WTC11 (cell line): ENCODE data around the gene LRRC10. TPM values are rescaled to one million over a fixed set of nuclear protein-coding genes. Genes with fewer than 3 reads are reported as not detected.

ENCODE experiments used
- ATAC-seq: fragments of 200-7000 bp; cut with Tn5 transposase; 2 replicates; pipeline ENCODE4 v1.10.0; 2021; ENCODE audit warnings: mild to moderate bottlenecking, moderate library complexity
- CTCF ChIA-PET: fragments of 300-600 bp; sonication (Branson Sonifier 250); formaldehyde crosslinking; loops from one replicate; lab custom pipeline; 2021; ENCODE audit warnings: antibody characterized with exemption; lab: Charles Lee
- POLR2A ChIA-PET: fragments of 350-600 bp; sonication (Branson Sonifier 250); formaldehyde crosslinking; loops from one replicate; lab custom pipeline; 2021; ENCODE audit warnings: antibody characterized with exemption; lab: Charles Lee
- DNase-seq: peaks from one replicate; pipeline ENCODE4 v3.0.0; 2021; ENCODE audit warnings: low spot score
- H3K27ac Mint-ChIP-seq: 2 replicates; pipeline ENCODE4 v1.8.0; 2021; ENCODE audit warnings: mixed read lengths
- H3K27me3 Mint-ChIP-seq: 2 replicates; pipeline ENCODE4 v1.8.0; 2021; ENCODE audit warnings: low read depth, mild to moderate bottlenecking, moderate library complexity, mixed read lengths
- H3K36me3 Mint-ChIP-seq: 2 replicates; pipeline ENCODE4 v1.8.0; 2021; ENCODE audit warnings: mixed read lengths
- H3K4me1 Mint-ChIP-seq: 2 replicates; pipeline ENCODE4 v1.8.0; 2022; ENCODE audit warnings: mixed read lengths
- H3K4me3 Mint-ChIP-seq: 2 replicates; pipeline ENCODE4 v1.8.0; 2021; ENCODE audit warnings: mild to moderate bottlenecking, moderate library complexity, mixed read lengths
- H3K9me3 Mint-ChIP-seq: 2 replicates; pipeline ENCODE4 v1.8.0; 2021; ENCODE audit warnings: mixed read lengths
- HMGA2 ChIP-seq: fragments of 250-450 bp; sonication (Bioruptor Pico); IDR thresholded peaks from 2 replicates; pipeline ENCODE4 v1.4.0; 2021; ENCODE audit warnings: mild to moderate bottlenecking, moderate library complexity
- KAT7 ChIP-seq: sonication (generic); formaldehyde crosslinking; IDR thresholded peaks from 2 replicates; pipeline ENCODE4 v1.8.1; 2023; ENCODE audit warnings: missing genetic modification reagents, mild to moderate bottlenecking, borderline replicate concordance
- MXD4 ChIP-seq: fragments of 250-450 bp; sonication (Bioruptor Pico); IDR thresholded peaks from 2 replicates; pipeline ENCODE4 v1.8.0; 2021; ENCODE audit warnings: mild to moderate bottlenecking, moderate library complexity, borderline replicate concordance
- NR1H2 ChIP-seq: sonication (generic); formaldehyde crosslinking; IDR thresholded peaks from 2 replicates; pipeline ENCODE4 v1.9.0; 2021; ENCODE audit warnings: mild to moderate bottlenecking, moderate library complexity, missing genetic modification reagents
- OVOL2 ChIP-seq: fragments of 250-450 bp; sonication (Bioruptor Pico); IDR thresholded peaks from 2 replicates; pipeline ENCODE4 v1.9.0; 2021; ENCODE audit warnings: mild to moderate bottlenecking, borderline replicate concordance
- RELA ChIP-seq: sonication (generic); formaldehyde crosslinking; IDR thresholded peaks from 2 replicates; pipeline ENCODE4 v1.8.1; 2022; ENCODE audit warnings: missing genetic modification reagents, mild to moderate bottlenecking, borderline replicate concordance
- ZNF263 ChIP-seq: sonication (generic); formaldehyde crosslinking; IDR thresholded peaks from 2 replicates; pipeline ENCODE4 v1.8.1; 2022; ENCODE audit warnings: low read depth, mild to moderate bottlenecking, moderate library complexity, missing genetic modification reagents
- total RNA-seq: library from RNA; stranded (reverse); gene quantifications from 3 replicates; pipeline ENCODE4 v1.2.3, GENCODE V29; 2021
- TF ChIP-seq, protein P1 (sequence below): sonication (generic); formaldehyde crosslinking; IDR thresholded peaks from 2 replicates; pipeline ENCODE4 v1.8.1; 2022; ENCODE audit warnings: low read depth, missing genetic modification reagents, borderline replicate concordance
- TF ChIP-seq, protein P2 (sequence below): sonication (generic); formaldehyde crosslinking; IDR thresholded peaks from 2 replicates; pipeline ENCODE4 v1.8.1; 2023; ENCODE audit warnings: mild to moderate bottlenecking, missing genetic modification reagents
- TF ChIP-seq, protein P3 (sequence below): sonication (generic); formaldehyde crosslinking; IDR thresholded peaks from 2 replicates; pipeline ENCODE4 v1.8.0; 2022; ENCODE audit warnings: mild to moderate bottlenecking, missing genetic modification reagents
- TF ChIP-seq, protein P4 (sequence below): sonication (generic); formaldehyde crosslinking; IDR thresholded peaks from 2 replicates; pipeline ENCODE4 v1.8.1; 2023; ENCODE audit warnings: mild to moderate bottlenecking, missing genetic modification reagents, moderate library complexity
- TF ChIP-seq, protein P5 (sequence below): fragments of 200-600 bp; IDR thresholded peaks from 2 replicates; pipeline ENCODE4 v1.8.0; 2022; ENCODE audit warnings: antibody characterized with exemption
- TF ChIP-seq, protein P6 (sequence below): fragments of 250-450 bp; sonication (Bioruptor Pico); IDR thresholded peaks from 2 replicates; pipeline ENCODE4 v1.9.0; 2021; ENCODE audit warnings: mild to moderate bottlenecking
- TF ChIP-seq, protein P7 (sequence below): sonication (generic); formaldehyde crosslinking; IDR thresholded peaks from 2 replicates; pipeline ENCODE4 v1.8.0; 2023; ENCODE audit warnings: missing genetic modification reagents, mild to moderate bottlenecking, borderline replicate concordance
- TF ChIP-seq, protein P8 (sequence below): fragments of 250-450 bp; sonication (Bioruptor Pico); IDR thresholded peaks from 2 replicates; pipeline ENCODE4 v1.9.0; 2021; ENCODE audit warnings: mild to moderate bottlenecking

Gene LRRC10
- total RNA-seq, 1 experiment from 2014 or later, result not detected

DNA sequence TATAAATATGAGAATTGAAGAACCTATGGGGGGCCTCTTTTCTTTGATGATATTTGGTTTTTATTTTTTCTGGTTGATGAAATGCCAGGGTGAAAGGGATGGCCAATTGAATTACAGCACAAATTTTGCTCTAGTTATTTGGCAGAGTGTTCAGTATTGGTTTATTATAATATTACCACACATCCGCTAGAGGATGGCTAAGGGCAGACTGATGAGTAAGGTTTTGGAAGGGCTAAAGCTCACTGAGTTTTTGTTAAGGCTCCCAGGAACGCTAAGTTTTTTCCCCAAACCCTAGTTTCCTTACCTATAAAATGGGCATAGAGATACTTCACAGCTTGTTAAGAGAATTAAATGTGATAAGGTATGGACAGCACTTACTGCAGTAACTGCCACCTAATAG, 34.3 kb upstream of the LRRC10 start:
- no peaks in the 10 kb centered on the region for H3K4me1 Mint-ChIP-seq
- H3K36me3 Mint-ChIP-seq, result no peaks in the 10 kb centered on the region
- TF ChIP-seq, protein P1, sequence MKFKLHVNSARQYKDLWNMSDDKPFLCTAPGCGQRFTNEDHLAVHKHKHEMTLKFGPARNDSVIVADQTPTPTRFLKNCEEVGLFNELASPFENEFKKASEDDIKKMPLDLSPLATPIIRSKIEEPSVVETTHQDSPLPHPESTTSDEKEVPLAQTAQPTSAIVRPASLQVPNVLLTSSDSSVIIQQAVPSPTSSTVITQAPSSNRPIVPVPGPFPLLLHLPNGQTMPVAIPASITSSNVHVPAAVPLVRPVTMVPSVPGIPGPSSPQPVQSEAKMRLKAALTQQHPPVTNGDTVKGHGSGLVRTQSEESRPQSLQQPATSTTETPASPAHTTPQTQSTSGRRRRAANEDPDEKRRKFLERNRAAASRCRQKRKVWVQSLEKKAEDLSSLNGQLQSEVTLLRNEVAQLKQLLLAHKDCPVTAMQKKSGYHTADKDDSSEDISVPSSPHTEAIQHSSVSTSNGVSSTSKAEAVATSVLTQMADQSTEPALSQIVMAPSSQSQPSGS (CRISPR knock-in tag), result no peak
- TF ChIP-seq HMGA2 (CRISPR knock-in tag) (no peak), KAT7 (CRISPR knock-in tag) (no peak), ZNF263 (no peak), RELA (no peak), MXD4 (no peak)
- TF ChIP-seq, protein P2, sequence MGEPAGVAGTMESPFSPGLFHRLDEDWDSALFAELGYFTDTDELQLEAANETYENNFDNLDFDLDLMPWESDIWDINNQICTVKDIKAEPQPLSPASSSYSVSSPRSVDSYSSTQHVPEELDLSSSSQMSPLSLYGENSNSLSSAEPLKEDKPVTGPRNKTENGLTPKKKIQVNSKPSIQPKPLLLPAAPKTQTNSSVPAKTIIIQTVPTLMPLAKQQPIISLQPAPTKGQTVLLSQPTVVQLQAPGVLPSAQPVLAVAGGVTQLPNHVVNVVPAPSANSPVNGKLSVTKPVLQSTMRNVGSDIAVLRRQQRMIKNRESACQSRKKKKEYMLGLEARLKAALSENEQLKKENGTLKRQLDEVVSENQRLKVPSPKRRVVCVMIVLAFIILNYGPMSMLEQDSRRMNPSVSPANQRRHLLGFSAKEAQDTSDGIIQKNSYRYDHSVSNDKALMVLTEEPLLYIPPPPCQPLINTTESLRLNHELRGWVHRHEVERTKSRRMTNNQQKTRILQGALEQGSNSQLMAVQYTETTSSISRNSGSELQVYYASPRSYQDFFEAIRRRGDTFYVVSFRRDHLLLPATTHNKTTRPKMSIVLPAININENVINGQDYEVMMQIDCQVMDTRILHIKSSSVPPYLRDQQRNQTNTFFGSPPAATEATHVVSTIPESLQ (CRISPR knock-in tag), result no peak
- CTCF ChIA-PET, result no interaction called here
- no peak for DNase-seq
- no peak overlapping the region for H3K4me3 Mint-ChIP-seq
- no peak overlapping the region for H3K27ac Mint-ChIP-seq
- no peaks in the 10 kb centered on the region for H3K9me3 Mint-ChIP-seq
- POLR2A ChIA-PET, result no interaction called here
- no peak for ATAC-seq
- peaks cover 3% of the 10 kb centered on the region; the same call in 1 of the 2 replicates for H3K27me3 Mint-ChIP-seq

DNA sequence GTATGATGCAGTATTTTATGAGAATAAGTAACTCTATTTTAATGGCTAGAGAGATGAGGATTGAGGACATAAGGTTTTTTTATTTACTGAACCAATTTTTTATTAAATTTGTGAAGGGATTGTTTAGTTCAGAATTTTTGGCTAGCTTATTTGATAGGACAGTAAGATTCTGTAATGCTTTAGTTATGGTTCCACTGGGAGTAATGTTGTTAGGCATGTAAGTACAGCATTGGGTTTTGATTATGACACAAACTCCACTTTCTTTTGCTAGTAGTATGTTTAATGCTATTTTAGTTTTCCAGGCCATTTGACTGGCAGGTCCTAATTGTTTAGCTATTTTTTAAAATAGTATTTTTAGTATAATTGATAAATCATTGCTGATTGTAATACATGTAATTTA, 33.8 kb upstream of the LRRC10 start:
- ChIA-PET POLR2A (no interaction called here), CTCF (interaction anchor here (1.6 kb wide), 1 partner anchor 135 kb away, joined by 4 read pairs; no protein-coding TSS in a partner anchor)
- ATAC-seq, result no peak
- no peak for DNase-seq
- H3K4me3 Mint-ChIP-seq, result no peak overlapping the region
- peaks cover 3% of the 10 kb centered on the region; the same call in 1 of the 2 replicates for H3K27me3 Mint-ChIP-seq
- no peaks in the 10 kb centered on the region for H3K4me1 Mint-ChIP-seq
- TF ChIP-seq, protein P3, sequence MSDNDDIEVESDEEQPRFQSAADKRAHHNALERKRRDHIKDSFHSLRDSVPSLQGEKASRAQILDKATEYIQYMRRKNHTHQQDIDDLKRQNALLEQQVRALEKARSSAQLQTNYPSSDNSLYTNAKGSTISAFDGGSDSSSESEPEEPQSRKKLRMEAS (CRISPR knock-in tag), result no peak
- TF ChIP-seq, protein P4, sequence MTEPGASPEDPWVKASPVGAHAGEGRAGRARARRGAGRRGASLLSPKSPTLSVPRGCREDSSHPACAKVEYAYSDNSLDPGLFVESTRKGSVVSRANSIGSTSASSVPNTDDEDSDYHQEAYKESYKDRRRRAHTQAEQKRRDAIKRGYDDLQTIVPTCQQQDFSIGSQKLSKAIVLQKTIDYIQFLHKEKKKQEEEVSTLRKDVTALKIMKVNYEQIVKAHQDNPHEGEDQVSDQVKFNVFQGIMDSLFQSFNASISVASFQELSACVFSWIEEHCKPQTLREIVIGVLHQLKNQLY, result no peak
- TF ChIP-seq, protein P5, sequence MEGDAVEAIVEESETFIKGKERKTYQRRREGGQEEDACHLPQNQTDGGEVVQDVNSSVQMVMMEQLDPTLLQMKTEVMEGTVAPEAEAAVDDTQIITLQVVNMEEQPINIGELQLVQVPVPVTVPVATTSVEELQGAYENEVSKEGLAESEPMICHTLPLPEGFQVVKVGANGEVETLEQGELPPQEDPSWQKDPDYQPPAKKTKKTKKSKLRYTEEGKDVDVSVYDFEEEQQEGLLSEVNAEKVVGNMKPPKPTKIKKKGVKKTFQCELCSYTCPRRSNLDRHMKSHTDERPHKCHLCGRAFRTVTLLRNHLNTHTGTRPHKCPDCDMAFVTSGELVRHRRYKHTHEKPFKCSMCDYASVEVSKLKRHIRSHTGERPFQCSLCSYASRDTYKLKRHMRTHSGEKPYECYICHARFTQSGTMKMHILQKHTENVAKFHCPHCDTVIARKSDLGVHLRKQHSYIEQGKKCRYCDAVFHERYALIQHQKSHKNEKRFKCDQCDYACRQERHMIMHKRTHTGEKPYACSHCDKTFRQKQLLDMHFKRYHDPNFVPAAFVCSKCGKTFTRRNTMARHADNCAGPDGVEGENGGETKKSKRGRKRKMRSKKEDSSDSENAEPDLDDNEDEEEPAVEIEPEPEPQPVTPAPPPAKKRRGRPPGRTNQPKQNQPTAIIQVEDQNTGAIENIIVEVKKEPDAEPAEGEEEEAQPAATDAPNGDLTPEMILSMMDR, result no peak
- TF ChIP-seq KAT7 (CRISPR knock-in tag), result no peak
- H3K27ac Mint-ChIP-seq, result no peak overlapping the region
- no peaks in the 10 kb centered on the region for H3K9me3 Mint-ChIP-seq
- no peaks in the 10 kb centered on the region for H3K36me3 Mint-ChIP-seq

DNA sequence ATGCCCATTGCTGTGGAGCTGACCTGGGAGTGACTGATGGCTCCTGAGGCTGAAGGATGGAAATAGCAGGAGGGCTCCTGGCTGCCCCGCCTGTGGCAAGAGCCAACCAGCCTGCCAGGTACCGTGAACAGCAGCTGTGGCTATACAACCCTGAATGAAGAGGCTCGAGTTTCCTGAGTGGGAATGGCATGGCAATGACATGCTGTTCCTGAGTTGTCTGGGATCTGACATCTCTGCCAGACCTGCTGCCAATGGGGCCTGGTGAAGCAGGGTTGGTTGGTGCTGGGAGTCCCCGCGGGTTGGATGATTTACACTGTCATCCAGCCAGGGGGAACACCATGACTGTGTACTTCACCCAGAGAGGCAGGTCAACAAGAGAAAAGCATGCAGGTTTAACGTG, 31.8 kb upstream of the LRRC10 start:
- Mint-ChIP-seq H3K27me3 (peaks cover 3% of the 10 kb centered on the region; the same call in 1 of the 2 replicates), H3K9me3 (no peaks in the 10 kb centered on the region), H3K27ac (no peak overlapping the region), H3K4me3 (no peak overlapping the region), H3K4me1 (no peaks in the 10 kb centered on the region), H3K36me3 (no peaks in the 10 kb centered on the region)
- ChIA-PET POLR2A (no interaction called here), CTCF (interaction anchor here (1.1 kb wide), 1 partner anchor 13 kb away, joined by 3 read pairs; no protein-coding TSS in a partner anchor)
- ATAC-seq (no peak), DNase-seq (no peak)
- TF ChIP-seq, protein P6, sequence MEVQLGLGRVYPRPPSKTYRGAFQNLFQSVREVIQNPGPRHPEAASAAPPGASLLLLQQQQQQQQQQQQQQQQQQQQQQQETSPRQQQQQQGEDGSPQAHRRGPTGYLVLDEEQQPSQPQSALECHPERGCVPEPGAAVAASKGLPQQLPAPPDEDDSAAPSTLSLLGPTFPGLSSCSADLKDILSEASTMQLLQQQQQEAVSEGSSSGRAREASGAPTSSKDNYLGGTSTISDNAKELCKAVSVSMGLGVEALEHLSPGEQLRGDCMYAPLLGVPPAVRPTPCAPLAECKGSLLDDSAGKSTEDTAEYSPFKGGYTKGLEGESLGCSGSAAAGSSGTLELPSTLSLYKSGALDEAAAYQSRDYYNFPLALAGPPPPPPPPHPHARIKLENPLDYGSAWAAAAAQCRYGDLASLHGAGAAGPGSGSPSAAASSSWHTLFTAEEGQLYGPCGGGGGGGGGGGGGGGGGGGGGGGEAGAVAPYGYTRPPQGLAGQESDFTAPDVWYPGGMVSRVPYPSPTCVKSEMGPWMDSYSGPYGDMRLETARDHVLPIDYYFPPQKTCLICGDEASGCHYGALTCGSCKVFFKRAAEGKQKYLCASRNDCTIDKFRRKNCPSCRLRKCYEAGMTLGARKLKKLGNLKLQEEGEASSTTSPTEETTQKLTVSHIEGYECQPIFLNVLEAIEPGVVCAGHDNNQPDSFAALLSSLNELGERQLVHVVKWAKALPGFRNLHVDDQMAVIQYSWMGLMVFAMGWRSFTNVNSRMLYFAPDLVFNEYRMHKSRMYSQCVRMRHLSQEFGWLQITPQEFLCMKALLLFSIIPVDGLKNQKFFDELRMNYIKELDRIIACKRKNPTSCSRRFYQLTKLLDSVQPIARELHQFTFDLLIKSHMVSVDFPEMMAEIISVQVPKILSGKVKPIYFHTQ, result no peak
- TF ChIP-seq OVOL2 (no peak), NR1H2 (no peak)
- TF ChIP-seq, protein P7, sequence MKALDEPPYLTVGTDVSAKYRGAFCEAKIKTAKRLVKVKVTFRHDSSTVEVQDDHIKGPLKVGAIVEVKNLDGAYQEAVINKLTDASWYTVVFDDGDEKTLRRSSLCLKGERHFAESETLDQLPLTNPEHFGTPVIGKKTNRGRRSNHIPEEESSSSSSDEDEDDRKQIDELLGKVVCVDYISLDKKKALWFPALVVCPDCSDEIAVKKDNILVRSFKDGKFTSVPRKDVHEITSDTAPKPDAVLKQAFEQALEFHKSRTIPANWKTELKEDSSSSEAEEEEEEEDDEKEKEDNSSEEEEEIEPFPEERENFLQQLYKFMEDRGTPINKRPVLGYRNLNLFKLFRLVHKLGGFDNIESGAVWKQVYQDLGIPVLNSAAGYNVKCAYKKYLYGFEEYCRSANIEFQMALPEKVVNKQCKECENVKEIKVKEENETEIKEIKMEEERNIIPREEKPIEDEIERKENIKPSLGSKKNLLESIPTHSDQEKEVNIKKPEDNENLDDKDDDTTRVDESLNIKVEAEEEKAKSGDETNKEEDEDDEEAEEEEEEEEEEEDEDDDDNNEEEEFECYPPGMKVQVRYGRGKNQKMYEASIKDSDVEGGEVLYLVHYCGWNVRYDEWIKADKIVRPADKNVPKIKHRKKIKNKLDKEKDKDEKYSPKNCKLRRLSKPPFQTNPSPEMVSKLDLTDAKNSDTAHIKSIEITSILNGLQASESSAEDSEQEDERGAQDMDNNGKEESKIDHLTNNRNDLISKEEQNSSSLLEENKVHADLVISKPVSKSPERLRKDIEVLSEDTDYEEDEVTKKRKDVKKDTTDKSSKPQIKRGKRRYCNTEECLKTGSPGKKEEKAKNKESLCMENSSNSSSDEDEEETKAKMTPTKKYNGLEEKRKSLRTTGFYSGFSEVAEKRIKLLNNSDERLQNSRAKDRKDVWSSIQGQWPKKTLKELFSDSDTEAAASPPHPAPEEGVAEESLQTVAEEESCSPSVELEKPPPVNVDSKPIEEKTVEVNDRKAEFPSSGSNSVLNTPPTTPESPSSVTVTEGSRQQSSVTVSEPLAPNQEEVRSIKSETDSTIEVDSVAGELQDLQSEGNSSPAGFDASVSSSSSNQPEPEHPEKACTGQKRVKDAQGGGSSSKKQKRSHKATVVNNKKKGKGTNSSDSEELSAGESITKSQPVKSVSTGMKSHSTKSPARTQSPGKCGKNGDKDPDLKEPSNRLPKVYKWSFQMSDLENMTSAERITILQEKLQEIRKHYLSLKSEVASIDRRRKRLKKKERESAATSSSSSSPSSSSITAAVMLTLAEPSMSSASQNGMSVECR, result no peak
- TF ChIP-seq, protein P8, sequence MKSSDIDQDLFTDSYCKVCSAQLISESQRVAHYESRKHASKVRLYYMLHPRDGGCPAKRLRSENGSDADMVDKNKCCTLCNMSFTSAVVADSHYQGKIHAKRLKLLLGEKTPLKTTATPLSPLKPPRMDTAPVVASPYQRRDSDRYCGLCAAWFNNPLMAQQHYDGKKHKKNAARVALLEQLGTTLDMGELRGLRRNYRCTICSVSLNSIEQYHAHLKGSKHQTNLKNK, result no peak
